ENCODE data around the gene PIK3CB. TPM values are rescaled to one million over a fixed set of nuclear protein-coding genes. Genes with fewer than 3 reads are reported as not detected.
"Not testable (repeated sequence)": the region's sequence is repeated elsewhere in the genome, so short reads cannot be mapped to it uniquely, and the experiment has no call there.

PIK3CB gene
- total RNA-seq, 1 donor from 2014 or later: 19.3 TPM

DNA sequence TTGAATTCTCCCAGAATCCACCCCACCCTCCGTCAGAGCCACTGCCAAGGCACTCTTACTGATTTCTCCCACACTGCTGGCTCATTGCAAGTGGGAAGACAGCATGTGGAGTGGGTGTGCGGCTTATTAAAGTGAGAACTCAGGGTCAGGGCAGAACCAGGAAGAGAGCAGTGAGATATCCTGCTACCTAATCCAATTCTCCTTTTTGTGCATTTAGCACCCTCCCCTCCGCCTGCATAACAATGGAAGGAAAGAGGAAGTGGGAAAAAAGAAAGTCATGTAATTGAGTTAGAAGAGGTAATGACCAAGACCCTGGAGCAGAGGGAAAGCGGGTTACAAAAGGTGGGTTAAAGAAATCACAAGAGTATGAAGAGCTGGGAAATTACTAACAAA lies 27.8 kb upstream of the PIK3CB start:
- intact Hi-C loops (cut with micrococcal nuclease): no loop called here
- Mint-ChIP-seq H3K9me3 (no peaks in the 10 kb centered on the region), H3K27ac (no peak overlapping the region), H3K27me3 (ENCODE audit: insufficient read depth) (no peaks in the 10 kb centered on the region), H3K4me3 (no peak overlapping the region), H3K4me1 (ENCODE audit: low read depth) (no peaks in the 10 kb centered on the region), H3K36me3 (ENCODE audit: low read depth) (no peaks in the 10 kb centered on the region)
- DNase-seq (ENCODE audit: low spot score): no peak

DNA sequence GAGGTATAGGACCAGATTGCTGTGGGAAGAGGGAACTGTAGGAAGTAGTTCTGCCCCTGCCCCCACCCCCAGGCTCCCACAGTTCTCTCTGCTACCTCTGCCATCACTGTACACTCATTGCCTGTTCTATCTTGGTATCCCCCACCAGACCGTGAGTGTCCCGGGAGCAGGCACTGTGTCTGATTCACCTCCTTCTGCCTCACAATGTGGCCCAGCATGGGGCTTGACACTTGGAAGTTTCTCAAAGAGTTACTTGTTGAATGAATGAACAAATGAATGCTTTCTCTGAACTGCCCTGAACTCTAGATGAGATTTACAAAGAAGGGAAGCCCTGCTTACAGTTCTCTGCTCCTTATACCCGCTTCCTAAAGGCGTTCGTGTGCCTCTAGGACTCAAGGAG lies 27.1 kb upstream of the PIK3CB start:
- no peak overlapping the region for H3K27ac Mint-ChIP-seq
- intact Hi-C loops (cut with micrococcal nuclease): no loop called here
- DNase-seq (ENCODE audit: low spot score): no peak
- no peak overlapping the region for H3K4me3 Mint-ChIP-seq
- no peaks in the 10 kb centered on the region for H3K9me3 Mint-ChIP-seq
- no peaks in the 10 kb centered on the region for H3K36me3 Mint-ChIP-seq (ENCODE audit: low read depth)
- H3K4me1 Mint-ChIP-seq (ENCODE audit: low read depth): no peaks in the 10 kb centered on the region
- no peaks in the 10 kb centered on the region for H3K27me3 Mint-ChIP-seq (ENCODE audit: insufficient read depth)

DNA sequence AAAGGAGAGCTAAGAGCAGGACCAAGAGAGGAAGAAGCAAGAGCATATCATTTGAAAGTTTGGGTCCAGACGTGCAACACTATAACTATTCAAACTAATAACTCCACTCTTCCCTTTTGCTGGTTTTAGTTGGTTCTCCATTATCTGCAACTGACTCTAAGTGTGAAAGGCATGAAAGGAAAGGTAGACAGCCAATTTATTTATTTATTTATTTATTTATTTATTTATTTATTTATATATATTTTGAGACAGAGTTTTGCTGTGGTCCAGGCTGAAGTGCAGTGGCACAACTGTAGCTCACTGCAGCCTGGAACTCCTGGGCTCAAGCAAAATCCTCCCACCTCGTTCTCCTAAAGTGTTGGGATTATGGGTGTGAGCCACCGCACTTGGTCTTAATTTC lies 22.1 kb upstream of the PIK3CB start:
- no peak overlapping the region for H3K4me3 Mint-ChIP-seq
- peaks cover 6% of the 10 kb centered on the region for H3K27me3 Mint-ChIP-seq (ENCODE audit: insufficient read depth)
- no peak overlapping the region for H3K27ac Mint-ChIP-seq
- DNase-seq (ENCODE audit: low spot score): no peak
- no peaks in the 10 kb centered on the region for H3K4me1 Mint-ChIP-seq (ENCODE audit: low read depth)
- no peaks in the 10 kb centered on the region for H3K36me3 Mint-ChIP-seq (ENCODE audit: low read depth)
- H3K9me3 Mint-ChIP-seq: no peaks in the 10 kb centered on the region
- intact Hi-C loops (cut with micrococcal nuclease): no loop called here

DNA sequence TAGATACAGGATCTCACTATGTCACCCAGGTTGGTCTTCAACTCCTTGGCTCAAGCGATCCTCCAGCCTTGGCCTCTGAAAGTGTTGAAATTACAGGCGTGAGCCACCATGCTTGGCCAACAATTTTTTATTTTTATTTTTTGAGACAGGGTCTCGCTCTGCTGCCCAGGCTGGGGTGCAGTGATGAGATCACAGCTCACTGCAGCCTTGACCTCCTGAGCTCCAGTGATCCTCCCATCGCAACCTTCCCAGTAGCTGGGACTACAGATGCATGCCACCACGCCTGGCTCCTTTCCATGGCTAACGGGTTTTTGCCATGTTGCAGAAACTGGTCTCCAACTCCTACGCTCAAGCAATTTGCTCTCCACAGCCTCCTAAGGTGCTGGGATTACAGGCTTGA lies 20.2 kb upstream of the PIK3CB start:
- DNase-seq (ENCODE audit: low spot score): no peak
- no peaks in the 10 kb centered on the region for H3K4me1 Mint-ChIP-seq (ENCODE audit: low read depth)
- no peak overlapping the region for H3K4me3 Mint-ChIP-seq
- no peaks in the 10 kb centered on the region for H3K9me3 Mint-ChIP-seq
- intact Hi-C loops (cut with micrococcal nuclease): no loop called here
- H3K27me3 Mint-ChIP-seq (ENCODE audit: insufficient read depth): peaks cover 6% of the 10 kb centered on the region
- no peak overlapping the region for H3K27ac Mint-ChIP-seq
- no peaks in the 10 kb centered on the region for H3K36me3 Mint-ChIP-seq (ENCODE audit: low read depth)

DNA sequence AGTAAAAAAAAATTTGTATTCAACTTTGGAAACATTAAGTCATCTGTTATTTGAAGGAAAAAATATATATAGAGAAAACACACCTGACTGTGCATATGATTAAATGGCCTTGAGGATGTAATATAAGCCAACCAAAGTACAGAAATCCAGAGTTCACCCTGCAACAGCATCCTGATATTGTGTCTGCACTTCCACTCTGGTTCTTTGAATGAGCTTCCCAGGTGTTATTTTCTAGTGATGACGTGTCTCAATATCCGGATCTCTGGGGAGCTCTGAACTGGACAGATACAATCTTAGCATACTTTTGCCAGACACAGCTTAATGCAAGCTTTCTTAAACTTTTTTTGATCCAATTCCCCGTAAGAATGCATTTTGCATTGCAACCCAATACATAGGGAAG lies 19.5 kb upstream of the PIK3CB start:
- intact Hi-C loops (cut with micrococcal nuclease): no loop called here
- Mint-ChIP-seq H3K4me3 (no peak overlapping the region), H3K4me1 (ENCODE audit: low read depth) (no peaks in the 10 kb centered on the region), H3K27me3 (ENCODE audit: insufficient read depth) (peaks cover 6% of the 10 kb centered on the region), H3K27ac (no peak overlapping the region), H3K9me3 (no peaks in the 10 kb centered on the region), H3K36me3 (ENCODE audit: low read depth) (no peaks in the 10 kb centered on the region)
- no peak for DNase-seq (ENCODE audit: low spot score)

DNA sequence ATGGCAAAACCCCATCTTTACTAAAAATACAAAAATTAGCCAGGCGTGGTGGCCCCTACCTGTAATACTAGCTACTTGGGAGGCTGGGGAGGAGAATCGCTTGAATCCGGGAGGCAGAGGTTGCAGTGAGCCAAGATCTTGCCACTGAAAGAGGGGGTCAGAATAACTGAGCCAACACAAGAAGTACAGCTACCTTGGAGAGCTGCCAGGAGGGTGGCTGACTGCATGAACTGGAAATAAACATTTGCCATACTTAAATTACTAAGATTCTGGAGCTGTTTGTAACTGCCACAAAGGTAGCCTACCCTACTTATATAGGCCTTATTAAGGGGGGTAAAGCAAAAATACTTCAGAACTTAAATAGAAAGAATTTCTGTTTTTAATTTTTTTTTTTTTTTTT lies 15.4 kb upstream of the PIK3CB start:
- Mint-ChIP-seq H3K9me3 (no peaks in the 10 kb centered on the region), H3K27ac (no peak overlapping the region), H3K4me1 (ENCODE audit: low read depth) (no peaks in the 10 kb centered on the region), H3K27me3 (ENCODE audit: insufficient read depth) (peaks cover 2% of the 10 kb centered on the region), H3K36me3 (ENCODE audit: low read depth) (no peaks in the 10 kb centered on the region), H3K4me3 (no peak overlapping the region)
- intact Hi-C loops (cut with micrococcal nuclease): no loop called here
- no peak for DNase-seq (ENCODE audit: low spot score)

DNA sequence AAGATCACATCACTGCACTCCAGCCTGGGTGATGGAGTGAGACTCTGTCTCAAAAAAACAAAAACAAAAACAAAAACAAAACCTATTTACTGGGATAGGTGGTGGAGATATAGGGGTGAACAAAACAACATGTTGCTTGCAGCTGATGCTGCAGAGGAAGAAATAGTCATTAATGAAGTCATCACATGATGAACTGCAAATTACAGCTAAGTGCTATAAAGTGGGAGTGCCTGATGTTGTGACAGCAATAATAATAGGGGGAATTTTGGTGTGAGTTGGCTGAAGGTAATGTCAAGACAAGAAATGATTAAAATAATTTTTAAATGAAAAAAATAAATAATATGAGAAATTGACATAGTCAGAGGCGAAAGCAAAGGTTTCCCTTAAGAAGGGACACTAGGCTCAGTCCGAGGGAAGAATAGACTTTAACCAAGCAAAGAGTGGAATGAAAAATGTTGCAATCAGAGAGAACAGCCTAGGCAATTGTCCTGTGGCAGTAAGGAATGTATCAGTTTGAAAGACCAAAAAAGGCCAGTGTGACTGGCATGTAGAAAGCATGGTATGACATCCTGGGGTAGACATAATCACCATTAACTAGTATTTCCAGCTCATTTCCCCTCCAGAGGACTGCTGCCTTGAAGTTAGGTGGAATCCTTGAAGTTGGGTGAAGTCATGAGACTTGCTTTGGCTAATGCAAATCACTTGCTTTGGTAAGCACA lies 14.7 kb upstream of the PIK3CB start:
- H3K27me3 Mint-ChIP-seq (ENCODE audit: insufficient read depth): no peaks in the 10 kb centered on the region
- H3K27ac Mint-ChIP-seq: no peak overlapping the region
- H3K36me3 Mint-ChIP-seq (ENCODE audit: low read depth): no peaks in the 10 kb centered on the region
- H3K4me1 Mint-ChIP-seq (ENCODE audit: low read depth): no peaks in the 10 kb centered on the region
- no peaks in the 10 kb centered on the region for H3K9me3 Mint-ChIP-seq
- no peak overlapping the region for H3K4me3 Mint-ChIP-seq
- no peak for DNase-seq (ENCODE audit: low spot score)
- intact Hi-C loops (cut with micrococcal nuclease): no loop called here

DNA sequence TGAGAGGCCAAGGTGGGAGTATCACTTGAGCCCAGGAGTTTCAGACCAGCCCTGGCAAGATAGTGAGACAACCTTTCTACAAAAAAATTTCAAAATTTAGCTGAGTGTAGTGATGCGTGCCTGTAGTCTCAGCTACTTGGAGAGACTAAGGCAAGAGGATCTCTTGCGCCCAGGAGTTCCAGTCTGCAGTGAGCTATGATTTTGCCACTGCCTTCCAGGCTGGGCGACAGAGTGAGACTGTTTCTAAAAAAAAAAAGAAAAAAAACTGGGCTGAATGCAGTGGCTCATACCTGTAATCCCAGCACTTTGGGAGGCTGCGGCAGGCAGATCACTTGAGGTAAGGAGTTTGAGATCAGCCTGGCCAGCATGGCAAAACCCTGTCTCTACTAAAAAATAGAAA lies 14.0 kb upstream of the PIK3CB start:
- DNase-seq (ENCODE audit: low spot score): no peak
- Mint-ChIP-seq H3K4me1 (ENCODE audit: low read depth) (no peaks in the 10 kb centered on the region), H3K36me3 (ENCODE audit: low read depth) (no peaks in the 10 kb centered on the region), H3K27ac (no peak overlapping the region), H3K4me3 (no peak overlapping the region), H3K27me3 (ENCODE audit: insufficient read depth) (no peaks in the 10 kb centered on the region), H3K9me3 (no peaks in the 10 kb centered on the region)
- intact Hi-C loops (cut with micrococcal nuclease): no loop called here

DNA sequence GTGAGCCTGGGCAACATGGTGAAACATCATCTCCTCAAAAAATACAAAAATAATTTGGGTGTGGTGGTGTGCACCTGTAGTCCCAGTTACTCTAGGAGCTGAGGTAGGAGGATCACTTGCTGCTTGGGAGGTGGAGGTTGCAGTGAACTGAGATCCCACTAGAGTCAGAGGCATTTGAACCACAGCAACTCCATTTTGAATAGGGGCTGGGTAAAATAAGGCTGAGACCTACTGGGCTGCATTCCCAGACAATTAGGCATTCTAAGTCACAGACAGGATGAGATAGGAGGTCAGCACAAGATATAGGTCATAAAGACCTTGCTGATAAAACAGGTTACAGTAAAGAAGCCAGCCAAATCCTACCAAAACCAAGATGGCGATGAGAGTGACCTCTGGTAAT lies 12.1 kb upstream of the PIK3CB start:
- H3K4me3 Mint-ChIP-seq; H3K36me3 Mint-ChIP-seq (ENCODE audit: low read depth); H3K27me3 Mint-ChIP-seq (ENCODE audit: insufficient read depth); H3K4me1 Mint-ChIP-seq (ENCODE audit: low read depth); DNase-seq (ENCODE audit: low spot score); intact Hi-C loops (cut with micrococcal nuclease); H3K9me3 Mint-ChIP-seq; H3K27ac Mint-ChIP-seq: not testable (repeated sequence)

DNA sequence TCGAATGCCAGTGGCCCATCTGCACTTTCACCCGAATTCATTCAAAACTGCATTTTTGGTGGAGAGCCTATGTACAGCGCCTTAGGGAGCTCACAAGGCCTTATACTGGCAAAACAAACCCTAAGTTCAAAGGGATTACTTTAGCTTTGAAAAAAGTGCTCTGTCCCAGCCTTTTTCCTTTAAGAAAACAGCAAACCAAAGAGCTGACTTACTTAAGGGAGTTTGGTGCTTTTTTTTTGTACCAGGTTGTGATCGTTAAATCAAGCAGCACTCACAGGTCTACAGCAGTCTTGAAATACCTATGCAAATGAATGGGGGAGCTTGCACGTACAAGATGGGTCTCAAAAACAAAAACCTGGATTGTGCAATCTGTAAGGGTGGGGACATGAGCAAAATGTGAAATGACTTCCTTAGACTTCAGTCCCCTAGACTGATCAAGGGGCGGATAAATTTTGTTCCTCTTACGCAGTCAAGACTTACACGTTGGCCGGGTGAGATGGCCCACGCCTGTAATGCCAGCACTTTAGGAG lies 11.6 kb upstream of the PIK3CB start:
- Mint-ChIP-seq H3K4me3 (no peak overlapping the region), H3K4me1 (ENCODE audit: low read depth) (no peaks in the 10 kb centered on the region), H3K27me3 (ENCODE audit: insufficient read depth) (peaks cover 2% of the 10 kb centered on the region), H3K9me3 (no peaks in the 10 kb centered on the region), H3K36me3 (ENCODE audit: low read depth) (no peaks in the 10 kb centered on the region), H3K27ac (no peak overlapping the region)
- DNase-seq (ENCODE audit: low spot score): no peak
- intact Hi-C loops (cut with micrococcal nuclease): no loop called here

DNA sequence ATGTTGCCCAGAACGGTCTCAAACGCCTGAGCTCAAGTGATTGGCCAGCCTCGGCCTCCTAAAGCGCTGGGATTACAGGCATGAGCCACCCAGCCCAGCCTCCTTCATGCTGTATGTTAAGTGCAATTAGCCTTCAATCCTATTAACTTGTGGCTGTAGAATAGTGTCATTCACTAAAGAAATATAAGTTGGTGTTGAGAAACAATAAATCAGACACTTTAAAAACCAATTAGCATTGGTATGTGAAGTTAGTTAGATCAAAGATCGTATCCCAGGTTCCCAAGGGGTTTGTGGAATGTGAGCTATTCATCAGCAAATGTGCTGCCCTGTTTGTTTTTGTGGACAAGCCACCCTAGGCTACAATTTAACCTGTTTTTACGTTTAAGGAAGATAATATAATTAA lies 11.0 kb upstream of the PIK3CB start:
- peaks cover 2% of the 10 kb centered on the region for H3K27me3 Mint-ChIP-seq (ENCODE audit: insufficient read depth)
- intact Hi-C loops (cut with micrococcal nuclease): no loop called here
- no peaks in the 10 kb centered on the region for H3K4me1 Mint-ChIP-seq (ENCODE audit: low read depth)
- H3K27ac Mint-ChIP-seq: no peak overlapping the region
- no peaks in the 10 kb centered on the region for H3K9me3 Mint-ChIP-seq
- H3K4me3 Mint-ChIP-seq: no peak overlapping the region
- no peak for DNase-seq (ENCODE audit: low spot score)
- no peaks in the 10 kb centered on the region for H3K36me3 Mint-ChIP-seq (ENCODE audit: low read depth)

DNA sequence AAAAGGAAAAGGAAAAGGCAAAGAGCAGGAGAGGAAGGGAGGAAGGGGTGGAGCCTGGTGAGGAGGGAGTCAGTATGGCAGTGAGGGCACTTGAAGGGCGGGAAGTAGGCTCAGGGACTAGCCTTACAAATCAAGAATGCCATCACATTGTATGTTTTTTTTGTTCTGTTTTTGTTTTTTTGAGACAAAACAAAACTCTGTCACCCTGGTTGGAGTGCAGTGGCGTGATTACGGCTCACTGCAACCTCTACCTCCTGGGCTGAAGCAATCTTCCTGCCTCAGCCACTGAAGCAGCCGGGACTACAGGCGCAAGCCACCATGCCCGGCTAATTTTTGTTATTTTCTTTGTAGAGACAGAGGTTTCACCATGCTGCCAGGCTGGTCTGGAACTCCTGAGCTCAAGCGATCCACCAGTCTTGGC lies 10.5 kb upstream of the PIK3CB start:
- Mint-ChIP-seq H3K27me3 (ENCODE audit: insufficient read depth) (peaks cover 2% of the 10 kb centered on the region), H3K4me1 (ENCODE audit: low read depth) (no peaks in the 10 kb centered on the region), H3K27ac (no peak overlapping the region), H3K36me3 (ENCODE audit: low read depth) (no peaks in the 10 kb centered on the region), H3K9me3 (no peaks in the 10 kb centered on the region), H3K4me3 (no peak overlapping the region)
- intact Hi-C loops (cut with micrococcal nuclease): no loop called here
- DNase-seq (ENCODE audit: low spot score): no peak

DNA sequence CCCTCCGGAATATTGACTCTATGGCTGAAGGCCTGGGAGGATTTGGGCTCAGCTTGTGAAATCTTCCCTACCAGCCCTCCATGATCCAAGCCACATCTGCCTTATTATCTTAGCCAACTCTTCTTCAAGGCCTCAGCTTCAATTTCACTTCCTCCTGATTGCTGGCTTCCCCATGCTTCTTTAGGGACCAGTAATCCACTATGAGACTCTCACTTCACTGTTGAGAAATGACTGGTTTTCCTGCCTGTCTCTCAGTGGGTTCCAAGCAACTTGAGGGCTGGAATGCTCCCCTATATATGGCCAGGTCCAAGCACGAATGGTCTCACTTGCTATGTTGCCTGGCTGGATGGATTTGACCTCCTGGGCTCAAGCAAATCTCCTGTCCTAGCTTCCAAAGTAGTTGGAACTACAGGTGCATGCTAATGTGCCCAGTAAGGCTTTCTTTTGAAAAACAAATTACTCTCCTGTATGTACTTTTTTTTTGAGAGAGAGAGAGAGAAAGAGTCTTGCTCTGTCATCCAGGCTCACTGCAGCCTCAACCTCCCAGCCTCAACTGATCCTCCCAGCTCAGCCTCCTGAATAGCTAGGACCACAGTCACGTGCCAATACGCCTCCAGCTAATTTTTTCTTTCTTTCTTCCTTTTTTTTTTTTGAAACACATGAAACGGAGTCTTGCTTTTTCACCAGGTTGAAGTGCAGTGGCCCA lies 7.9 kb upstream of the PIK3CB start:
- no peaks in the 10 kb centered on the region for H3K36me3 Mint-ChIP-seq (ENCODE audit: low read depth)
- intact Hi-C loops (cut with micrococcal nuclease): no loop called here
- H3K4me1 Mint-ChIP-seq (ENCODE audit: low read depth): no peaks in the 10 kb centered on the region
- H3K27me3 Mint-ChIP-seq (ENCODE audit: insufficient read depth): peaks cover 2% of the 10 kb centered on the region
- no peak for DNase-seq (ENCODE audit: low spot score)
- no peaks in the 10 kb centered on the region for H3K9me3 Mint-ChIP-seq
- H3K4me3 Mint-ChIP-seq: no peak overlapping the region
- no peak overlapping the region for H3K27ac Mint-ChIP-seq
